ENCODE measurements around the gene ACAN. TPM values are rescaled to one million over a fixed set of nuclear protein-coding genes. Genes with fewer than 3 reads are reported as not detected.
A peak's percentile ranks its signal among the peaks of the same experiment; 100 is the strongest.

The ACAN gene
- total and polyA plus RNA-seq, 9 of the 15 experiments (the other 6 are each of a cell fraction or from before 2014, with no cell fraction given), result not detected

DNA sequence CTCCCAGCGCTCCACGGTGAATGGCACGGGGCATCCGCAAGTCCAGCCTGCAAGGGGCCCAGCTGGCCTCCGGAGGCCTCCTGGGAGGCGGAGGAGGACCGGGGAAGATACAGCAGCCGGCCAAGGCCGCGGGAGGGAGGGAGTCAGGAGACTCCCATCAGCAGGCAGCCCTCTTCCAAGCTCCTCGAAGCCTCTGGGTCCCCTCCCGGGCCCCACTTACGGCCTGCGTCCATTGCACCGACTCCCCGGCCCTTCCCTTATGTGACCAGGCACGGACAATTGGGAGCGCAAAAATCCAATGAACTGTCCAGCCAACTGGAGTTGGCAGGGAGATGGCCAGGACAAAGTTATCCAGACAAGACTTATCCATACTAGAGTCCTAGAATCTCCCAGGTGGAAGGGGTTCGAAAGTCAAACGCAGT, 109.3 kb downstream of the ACAN start:
- Histone ChIP-seq H3K9ac (ENCODE audit: insufficient read depth in 1 of 2, low read depth in 2 of 2, low read length in 2 of 2) (peak overlapping the region; percentile 75 to 95), H3K9me3 (replicated peaks; ENCODE audit: control insufficient read depth, insufficient read depth, low read depth, low read length) (no peaks in the 10 kb centered on the region), H3K27ac (ENCODE audit: extremely low read depth, low read depth, low read length) (peak overlapping the region; percentile 74), H3K79me2 (ENCODE audit: control insufficient read depth, insufficient read depth, low read length) (peaks cover 31% of the 10 kb centered on the region), H3K4me1 (replicated peaks in 1 of 2; ENCODE audit: control insufficient read depth in 2 of 2, insufficient read depth in 2 of 2, low read length in 2 of 2) (peaks cover 26 to 39% of the 10 kb centered on the region in 2 experiments; a peak in 4 of 5 replicates), H3K4me2 (ENCODE audit: insufficient read depth, low read length) (peak overlapping the region; percentile 84), H3K27me3 (ENCODE audit: control insufficient read depth in 2 of 2, insufficient read depth in 2 of 2, low read length in 2 of 2) (no peaks in the 10 kb centered on the region), H3K4me3 (peak overlapping the region; percentile 75), H3K9me1 (ENCODE audit: control insufficient read depth, insufficient read depth, low read length) (no peaks in the 10 kb centered on the region), H3K36me3 (ENCODE audit: control insufficient read depth, insufficient read depth, low read length) (peaks cover 36% of the 10 kb centered on the region), H4K20me1 (replicated peaks; ENCODE audit: control insufficient read depth, insufficient read depth, low read length) (0 out of 2 replicates have a peak, but pooled peaks cover 9% of the 10 kb centered on the region), H2AFZ (ENCODE audit: low read depth, low read length) (peak overlapping the region; percentile 91)
- intact Hi-C loops (cut with micrococcal nuclease), result loop anchor here (5.0 kb wide), 1 partner anchor 75 kb away; no protein-coding TSS in a partner anchor
- FAIRE-seq (peak; percentile 77), ATAC-seq (peak; percentile 67), DNase-seq (ENCODE audit: extremely low read depth in 1 of 4, low spot score in 3 of 4) (peak; percentile 46 to 57 (median 50))
- 3% methylated on average over 20 of the region's 20 CpGs for WGBS (ENCODE audit: insufficient coverage, low coverage, missing lambda C conversion rate)
- POLR2A ChIA-PET, result interaction anchor here (0.7 to 1.3 kb wide), 5 partner anchors 8 to 414 kb away, joined by 3 to 5 read pairs (median 3); no protein-coding TSS in a partner anchor
- BruUV-seq (replicated peaks), result no TSS peak
- CTCF ChIA-PET (ENCODE audit: low intra/inter-chr PET ratio), result no interaction called here
- in situ Hi-C loops (cut with MboI), result loop anchor here (5.0 kb wide), 1 partner anchor 105 kb away; no protein-coding TSS in a partner anchor
- TF ChIP-seq, protein P1, sequence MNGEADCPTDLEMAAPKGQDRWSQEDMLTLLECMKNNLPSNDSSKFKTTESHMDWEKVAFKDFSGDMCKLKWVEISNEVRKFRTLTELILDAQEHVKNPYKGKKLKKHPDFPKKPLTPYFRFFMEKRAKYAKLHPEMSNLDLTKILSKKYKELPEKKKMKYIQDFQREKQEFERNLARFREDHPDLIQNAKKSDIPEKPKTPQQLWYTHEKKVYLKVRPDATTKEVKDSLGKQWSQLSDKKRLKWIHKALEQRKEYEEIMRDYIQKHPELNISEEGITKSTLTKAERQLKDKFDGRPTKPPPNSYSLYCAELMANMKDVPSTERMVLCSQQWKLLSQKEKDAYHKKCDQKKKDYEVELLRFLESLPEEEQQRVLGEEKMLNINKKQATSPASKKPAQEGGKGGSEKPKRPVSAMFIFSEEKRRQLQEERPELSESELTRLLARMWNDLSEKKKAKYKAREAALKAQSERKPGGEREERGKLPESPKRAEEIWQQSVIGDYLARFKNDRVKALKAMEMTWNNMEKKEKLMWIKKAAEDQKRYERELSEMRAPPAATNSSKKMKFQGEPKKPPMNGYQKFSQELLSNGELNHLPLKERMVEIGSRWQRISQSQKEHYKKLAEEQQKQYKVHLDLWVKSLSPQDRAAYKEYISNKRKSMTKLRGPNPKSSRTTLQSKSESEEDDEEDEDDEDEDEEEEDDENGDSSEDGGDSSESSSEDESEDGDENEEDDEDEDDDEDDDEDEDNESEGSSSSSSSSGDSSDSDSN (IDR thresholded peaks at IDR 0.05; ENCODE audit: borderline replicate concordance in 1 of 2, low read depth in 2 of 2, low read length in 2 of 2), result peak; percentile 54 to 87; a peak in 3 of 4 replicates
- TF ChIP-seq ZFP36 (IDR thresholded peaks at IDR 0.05; ENCODE audit: low read depth, low read length, partially characterized antibody) (peak; percentile 56), ELF1 (tag; IDR thresholded peaks at IDR 0.05) (peak; percentile 23; the same call in 1 of the 2 replicates), RAD51 (IDR thresholded peaks at IDR 0.05; ENCODE audit: borderline replicate concordance, low read depth) (no peak), FIP1L1 (IDR thresholded peaks at IDR 0.05; ENCODE audit: low read depth, low read length, poor library complexity, severe bottlenecking) (peak; percentile 8), ZNF445 (CRISPR knock-in tag; IDR thresholded peaks at IDR 0.05; ENCODE audit: low read depth) (no peak), ZFX (CRISPR knock-in tag; IDR thresholded peaks at IDR 0.05) (peak; percentile 36), ZNF354B (CRISPR knock-in tag; IDR thresholded peaks at IDR 0.05) (no peak)
- TF ChIP-seq, protein P2, sequence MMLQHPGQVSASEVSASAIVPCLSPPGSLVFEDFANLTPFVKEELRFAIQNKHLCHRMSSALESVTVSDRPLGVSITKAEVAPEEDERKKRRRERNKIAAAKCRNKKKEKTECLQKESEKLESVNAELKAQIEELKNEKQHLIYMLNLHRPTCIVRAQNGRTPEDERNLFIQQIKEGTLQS (IDR thresholded peaks at IDR 0.05), result no peak
- TF ChIP-seq, protein P2 (CRISPR knock-in tag; conservative IDR thresholded peaks at IDR 0.05), result 0 out of 2 replicates have a peak, but pooled peaks have one; percentile 54
- TF ChIP-seq, protein P3, sequence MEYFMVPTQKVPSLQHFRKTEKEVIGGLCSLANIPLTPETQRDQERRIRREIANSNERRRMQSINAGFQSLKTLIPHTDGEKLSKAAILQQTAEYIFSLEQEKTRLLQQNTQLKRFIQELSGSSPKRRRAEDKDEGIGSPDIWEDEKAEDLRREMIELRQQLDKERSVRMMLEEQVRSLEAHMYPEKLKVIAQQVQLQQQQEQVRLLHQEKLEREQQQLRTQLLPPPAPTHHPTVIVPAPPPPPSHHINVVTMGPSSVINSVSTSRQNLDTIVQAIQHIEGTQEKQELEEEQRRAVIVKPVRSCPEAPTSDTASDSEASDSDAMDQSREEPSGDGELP (CRISPR knock-in tag; IDR thresholded peaks at IDR 0.05; ENCODE audit: borderline replicate concordance), result peak; percentile 86
- TF ChIP-seq, protein P4, sequence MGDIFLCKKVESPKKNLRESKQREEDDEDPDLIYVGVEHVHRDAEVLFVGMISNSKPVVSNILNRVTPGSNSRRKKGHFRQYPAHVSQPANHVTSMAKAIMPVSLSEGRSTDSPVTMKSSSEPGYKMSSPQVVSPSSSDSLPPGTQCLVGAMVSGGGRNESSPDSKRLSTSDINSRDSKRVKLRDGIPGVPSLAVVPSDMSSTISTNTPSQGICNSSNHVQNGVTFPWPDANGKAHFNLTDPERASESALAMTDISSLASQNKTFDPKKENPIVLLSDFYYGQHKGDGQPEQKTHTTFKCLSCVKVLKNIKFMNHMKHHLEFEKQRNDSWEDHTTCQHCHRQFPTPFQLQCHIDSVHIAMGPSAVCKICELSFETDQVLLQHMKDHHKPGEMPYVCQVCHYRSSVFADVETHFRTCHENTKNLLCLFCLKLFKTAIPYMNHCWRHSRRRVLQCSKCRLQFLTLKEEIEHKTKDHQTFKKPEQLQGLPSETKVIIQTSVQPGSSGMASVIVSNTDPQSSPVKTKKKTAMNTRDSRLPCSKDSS (IDR thresholded peaks at IDR 0.05; ENCODE audit: low read depth, partially characterized antibody), result no peak
- TF ChIP-seq, protein P5, sequence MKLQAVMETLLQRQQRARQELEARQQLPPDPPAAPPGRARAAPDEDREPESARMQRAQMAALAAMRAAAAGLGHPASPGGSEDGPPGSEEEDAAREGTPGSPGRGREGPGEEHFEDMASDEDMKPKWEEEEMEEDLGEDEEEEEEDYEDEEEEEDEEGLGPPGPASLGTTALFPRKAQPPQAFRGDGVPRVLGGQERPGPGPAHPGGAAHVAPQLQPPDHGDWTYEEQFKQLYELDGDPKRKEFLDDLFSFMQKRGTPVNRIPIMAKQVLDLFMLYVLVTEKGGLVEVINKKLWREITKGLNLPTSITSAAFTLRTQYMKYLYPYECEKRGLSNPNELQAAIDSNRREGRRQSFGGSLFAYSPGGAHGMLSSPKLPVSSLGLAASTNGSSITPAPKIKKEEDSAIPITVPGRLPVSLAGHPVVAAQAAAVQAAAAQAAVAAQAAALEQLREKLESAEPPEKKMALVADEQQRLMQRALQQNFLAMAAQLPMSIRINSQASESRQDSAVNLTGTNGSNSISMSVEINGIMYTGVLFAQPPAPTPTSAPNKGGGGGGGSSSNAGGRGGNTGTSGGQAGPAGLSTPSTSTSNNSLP (IDR thresholded peaks at IDR 0.05; ENCODE audit: borderline replicate concordance, low read depth, low read length), result no peak

Measured in K562 (cell line).